Suprapubic skin (tissue), 4 donors: ENCODE data around the gene GPR135. TPM values are rescaled to one million over a fixed set of nuclear protein-coding genes. Genes with fewer than 3 reads are reported as not detected.
A peak's percentile ranks its signal among the peaks of the same experiment; 100 is the strongest.

Source experiments
- DNase-seq, 2 donors: peaks; one replicate each; pipeline ENCODE4 v3.0.0-alpha.2; 2019; ENCODE audit warnings: low spot score in 2 of 2
- H3K27ac ChIP-seq: fragments of 200-600 bp; sonication (generic); one replicate; pipeline ENCODE4 v1.5.1; 2019
- H3K27me3 ChIP-seq: fragments of 200-600 bp; sonication (generic); one replicate; pipeline ENCODE4 v1.5.1; 2019
- H3K36me3 ChIP-seq: fragments of 200-600 bp; sonication (generic); one replicate; pipeline ENCODE4 v1.5.1; 2019
- H3K4me1 ChIP-seq: fragments of 200-600 bp; sonication (generic); one replicate; pipeline ENCODE4 v1.5.1; 2019
- H3K4me3 ChIP-seq: fragments of 200-600 bp; sonication (generic); one replicate; pipeline ENCODE4 v1.5.1; 2019; ENCODE audit warnings: mild to moderate bottlenecking
- H3K9me3 ChIP-seq: fragments of 200-600 bp; sonication (generic); one replicate; pipeline ENCODE4 v1.5.1; 2019
- EP300 ChIP-seq: sonication (generic); formaldehyde crosslinking; IDR thresholded peaks from one replicate; pipeline ENCODE4 v1.6.1; 2017; ENCODE audit warnings: antibody characterized with exemption
- POLR2A ChIP-seq, 2 donors: fragments of 450-650 bp; IDR thresholded peaks; one replicate each; pipeline ENCODE4 v1.6.1; 2017; ENCODE audit warnings: antibody characterized with exemption in 2 of 2, mild to moderate bottlenecking in 2 of 2, moderate library complexity in 2 of 2
- POLR2AphosphoS5 ChIP-seq, 3 donors: sonication (generic); formaldehyde crosslinking; IDR thresholded peaks; one replicate each; pipeline ENCODE4 v1.6.1; 2017; ENCODE audit warnings: antibody characterized with exemption in 3 of 3
- WGBS: methylation state at CpG from one replicate; pipeline ENCODE4 v1.1.5; 2018; 5-methylcytosine and 5-hydroxymethylcytosine counted together
- total RNA-seq, 4 donors: library from RNA; depleted of rRNA; stranded (reverse); fragments of >200 nt; gene quantifications; one replicate each; pipeline ENCODE4 v1.1.0, GENCODE V29; 2016
- TF ChIP-seq, protein P1 (sequence below), 2 donors: fragments of 200-600 bp in 1 of 2; fragments of 450-650 bp in 1 of 2; sonication (generic) in 1 of 2; IDR thresholded peaks; one replicate each; pipeline ENCODE4 v1.5.1; 2016 to 2019; ENCODE audit warnings: antibody characterized with exemption in 2 of 2, mild to moderate bottlenecking in 1 of 2, moderate library complexity in 1 of 2

GPR135 gene
- total RNA-seq, 4 donors from 2014 or later: 1.3 to 5.9 (median 2.4) TPM

DNA sequence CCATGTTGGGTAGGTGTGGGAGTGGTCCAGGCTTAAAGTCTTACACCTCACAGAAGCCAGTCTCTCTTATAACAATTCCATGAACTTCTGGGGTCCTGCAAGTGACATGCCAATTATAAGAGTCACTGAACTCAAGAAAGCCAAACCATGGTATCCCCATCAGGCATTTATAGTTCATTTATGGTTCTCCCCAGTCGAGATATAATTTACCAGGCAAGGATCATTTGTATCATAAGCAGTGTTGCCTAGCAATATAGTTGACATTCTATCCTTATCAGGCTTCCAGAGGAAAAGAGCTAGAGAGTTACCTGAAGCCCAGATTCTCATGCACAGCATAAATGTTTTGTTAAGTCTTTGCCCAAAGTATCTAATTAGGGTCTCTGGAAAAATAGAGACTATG is 27.2 kb upstream of the GPR135 start:
- DNase-seq: no peak
- Histone ChIP-seq H3K4me3 (no peak overlapping the region), H3K9me3 (no peaks in the 10 kb centered on the region), H3K36me3 (peaks cover 70% of the 10 kb centered on the region), H3K4me1 (peaks cover 5% of the 10 kb centered on the region), H3K27ac (no peak overlapping the region), H3K27me3 (no peaks in the 10 kb centered on the region)
- no peak for TF ChIP-seq POLR2A (IDR thresholded peaks at IDR 0.05)
- TF ChIP-seq, protein P1, sequence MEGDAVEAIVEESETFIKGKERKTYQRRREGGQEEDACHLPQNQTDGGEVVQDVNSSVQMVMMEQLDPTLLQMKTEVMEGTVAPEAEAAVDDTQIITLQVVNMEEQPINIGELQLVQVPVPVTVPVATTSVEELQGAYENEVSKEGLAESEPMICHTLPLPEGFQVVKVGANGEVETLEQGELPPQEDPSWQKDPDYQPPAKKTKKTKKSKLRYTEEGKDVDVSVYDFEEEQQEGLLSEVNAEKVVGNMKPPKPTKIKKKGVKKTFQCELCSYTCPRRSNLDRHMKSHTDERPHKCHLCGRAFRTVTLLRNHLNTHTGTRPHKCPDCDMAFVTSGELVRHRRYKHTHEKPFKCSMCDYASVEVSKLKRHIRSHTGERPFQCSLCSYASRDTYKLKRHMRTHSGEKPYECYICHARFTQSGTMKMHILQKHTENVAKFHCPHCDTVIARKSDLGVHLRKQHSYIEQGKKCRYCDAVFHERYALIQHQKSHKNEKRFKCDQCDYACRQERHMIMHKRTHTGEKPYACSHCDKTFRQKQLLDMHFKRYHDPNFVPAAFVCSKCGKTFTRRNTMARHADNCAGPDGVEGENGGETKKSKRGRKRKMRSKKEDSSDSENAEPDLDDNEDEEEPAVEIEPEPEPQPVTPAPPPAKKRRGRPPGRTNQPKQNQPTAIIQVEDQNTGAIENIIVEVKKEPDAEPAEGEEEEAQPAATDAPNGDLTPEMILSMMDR (IDR thresholded peaks at IDR 0.05): no peak
- TF ChIP-seq POLR2AphosphoS5 (IDR thresholded peaks at IDR 0.05): no peak
- no peak for TF ChIP-seq EP300
- 90% methylated on average over 1 of the region's 1 CpG for whole genome bisulfite sequencing

DNA sequence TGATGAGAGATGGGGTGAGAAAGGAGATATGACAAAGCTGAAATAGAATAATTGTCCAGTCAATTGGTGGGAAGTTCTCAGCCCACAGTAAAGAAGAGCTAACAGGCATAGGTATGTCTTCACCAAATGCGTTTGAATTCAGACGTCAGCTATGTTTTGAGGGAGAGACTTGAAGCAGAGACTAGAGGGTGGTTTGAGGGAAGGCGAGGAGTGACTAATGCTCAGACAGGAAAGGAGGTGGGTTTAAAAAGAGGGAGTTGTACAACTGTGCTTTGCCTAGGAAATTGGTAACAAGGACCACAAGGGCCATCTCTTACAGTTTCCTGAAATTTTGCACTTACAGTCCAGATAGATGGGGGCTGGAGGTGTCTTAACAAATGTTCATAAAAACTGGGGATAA is 25.6 kb upstream of the GPR135 start:
- no peak overlapping the region for H3K4me3 ChIP-seq
- no peak for DNase-seq
- no peak overlapping the region for H3K27ac ChIP-seq
- no peaks in the 10 kb centered on the region for H3K9me3 ChIP-seq
- no peak for TF ChIP-seq POLR2AphosphoS5 (IDR thresholded peaks at IDR 0.05)
- TF ChIP-seq, protein P1 (IDR thresholded peaks at IDR 0.05): no peak
- peaks cover 61% of the 10 kb centered on the region for H3K36me3 ChIP-seq
- H3K27me3 ChIP-seq: no peaks in the 10 kb centered on the region
- H3K4me1 ChIP-seq: peaks cover 13% of the 10 kb centered on the region
- WGBS: 90% methylated on average over 3 of the region's 3 CpGs

DNA sequence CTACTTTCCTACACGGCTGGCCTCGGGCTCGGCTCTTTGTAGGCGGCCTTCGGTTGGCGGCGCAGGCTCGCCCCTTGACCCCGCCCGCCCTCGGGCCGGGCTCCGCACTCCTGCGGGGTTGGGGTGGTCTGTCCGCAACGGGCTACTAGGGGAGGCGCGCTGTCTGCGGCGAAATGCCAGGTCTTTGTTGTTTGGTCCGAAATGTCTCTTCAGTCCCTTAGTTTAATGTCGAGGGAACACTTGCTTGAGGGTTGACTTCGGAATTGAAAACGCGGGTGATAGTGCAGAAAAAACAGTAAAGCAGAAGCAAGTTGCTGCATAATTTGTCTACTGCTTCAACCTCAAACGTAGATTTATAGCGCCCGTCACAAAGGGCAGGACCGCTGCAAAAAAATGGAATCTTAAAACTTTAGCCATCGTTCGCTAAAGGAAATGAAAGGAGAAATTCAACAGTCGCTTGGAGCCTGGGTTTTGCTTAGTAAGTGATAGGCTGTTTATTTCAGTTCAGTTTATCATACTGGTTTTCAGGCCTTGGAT is 19.5 kb upstream of the GPR135 start:
- peaks cover 48% of the 10 kb centered on the region for H3K4me1 ChIP-seq
- 0% methylated on average over 13 of the region's 32 CpGs for WGBS
- TF ChIP-seq, protein P1 (IDR thresholded peaks at IDR 0.05): no peak
- no peak for TF ChIP-seq POLR2AphosphoS5 (IDR thresholded peaks at IDR 0.05)
- TF ChIP-seq POLR2A (IDR thresholded peaks at IDR 0.05): no peak
- peak overlapping the region; percentile 85 for H3K4me3 ChIP-seq
- no peaks in the 10 kb centered on the region for H3K27me3 ChIP-seq
- peaks cover 20% of the 10 kb centered on the region for H3K36me3 ChIP-seq
- DNase-seq: no peak
- peak overlapping the region; percentile 94 for H3K27ac ChIP-seq
- H3K9me3 ChIP-seq: no peaks in the 10 kb centered on the region

DNA sequence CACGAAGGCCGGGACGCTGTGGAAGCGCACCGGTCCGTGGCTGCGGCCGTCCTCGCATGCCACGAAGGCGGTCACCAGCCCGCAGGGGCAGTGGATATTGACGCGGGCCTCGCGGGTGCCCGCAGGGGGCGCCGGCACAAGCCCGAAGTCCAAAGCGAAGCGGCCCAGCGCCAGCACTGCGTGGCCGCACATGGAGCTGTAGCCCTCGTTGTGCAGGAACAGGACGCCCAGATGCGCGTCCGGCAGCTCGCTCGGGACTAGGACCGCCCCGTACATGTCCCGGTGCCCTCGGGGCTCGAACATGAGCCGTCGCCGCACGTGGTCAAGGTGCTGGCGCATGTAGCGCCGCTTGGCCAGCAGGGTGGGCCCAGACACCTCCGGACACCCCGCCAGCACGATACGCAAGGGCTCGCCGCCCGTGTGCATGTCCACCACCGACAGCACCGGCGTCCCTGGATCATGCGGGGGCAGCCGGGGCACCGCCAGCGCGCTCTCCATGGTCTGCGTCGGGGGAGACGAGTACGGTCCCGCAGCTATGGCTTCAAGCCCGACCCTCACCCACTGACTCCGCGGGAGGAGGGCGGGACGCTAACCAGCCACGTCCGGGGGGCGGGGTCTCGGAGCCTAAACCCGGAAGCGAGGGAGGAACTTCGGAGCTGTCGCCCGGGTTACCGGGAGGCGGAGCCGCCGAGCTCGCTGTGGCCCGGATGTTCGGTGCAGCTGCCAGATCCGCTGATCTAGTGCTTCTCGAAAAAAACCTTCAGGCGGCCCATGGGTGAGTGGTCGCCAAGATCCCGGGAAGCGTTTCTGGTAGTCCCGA is 18.8 kb upstream of the GPR135 start, which contains the start of the genes JKAMP and L3HYPDH:
JKAMP (plus strand) TSS at position 699 of the 820 bp plus-strand sequence; CDS start at position 772, 73 bp downstream.
L3HYPDH (minus strand) TSS at position 590 of the 820 bp plus-strand sequence; CDS start at position 498, 92 bp downstream.
- peaks cover 48% of the 10 kb centered on the region for H3K4me1 ChIP-seq
- WGBS: under 1% methylated on average over 28 of the region's 92 CpGs
- no peaks in the 10 kb centered on the region for H3K27me3 ChIP-seq
- H3K27ac ChIP-seq: peak within 1 kb of the TSS; percentile 94
- DNase-seq: peak; percentile 98
- no peaks in the 10 kb centered on the region for H3K9me3 ChIP-seq
- TF ChIP-seq, protein P1 (IDR thresholded peaks at IDR 0.05): peak; percentile 20 to 62
- TF ChIP-seq POLR2AphosphoS5 (IDR thresholded peaks at IDR 0.05): peak in 1 of 3 donors; percentile 26
- no peak for TF ChIP-seq EP300
- TF ChIP-seq POLR2A (IDR thresholded peaks at IDR 0.05): peak in 1 of 2 donors; percentile 6
- H3K4me3 ChIP-seq: peak within 1 kb of the TSS; percentile 85
- peaks cover 13% of the 10 kb centered on the region for H3K36me3 ChIP-seq

DNA sequence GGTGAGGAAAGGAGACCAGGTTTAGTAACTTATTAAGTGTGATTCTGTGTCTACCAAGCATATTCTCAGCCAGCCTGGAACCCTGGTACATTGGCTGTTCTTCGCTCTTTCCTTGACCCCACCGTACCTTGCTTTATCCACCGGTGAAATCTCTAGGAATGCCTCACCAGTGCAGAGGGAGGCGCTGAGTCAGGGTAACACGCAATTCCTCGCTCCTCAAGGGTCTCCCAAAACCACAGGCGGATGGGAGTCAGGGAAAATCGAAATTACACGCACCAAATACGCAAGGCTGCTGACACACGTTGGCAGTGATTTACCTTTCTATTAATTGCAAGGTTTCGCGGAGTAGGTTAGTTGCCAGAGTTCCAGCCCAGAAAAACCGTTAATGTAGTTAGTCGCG is 18.2 kb upstream of the GPR135 start:
- no peak for DNase-seq
- Histone ChIP-seq H3K27me3 (no peaks in the 10 kb centered on the region), H3K36me3 (peaks cover 7% of the 10 kb centered on the region), H3K27ac (peak overlapping the region; percentile 94), H3K9me3 (no peaks in the 10 kb centered on the region), H3K4me3 (peak overlapping the region; percentile 85), H3K4me1 (peaks cover 44% of the 10 kb centered on the region)
- TF ChIP-seq POLR2AphosphoS5 (IDR thresholded peaks at IDR 0.05) (no peak), EP300 (no peak), POLR2A (IDR thresholded peaks at IDR 0.05) (no peak)
- TF ChIP-seq, protein P1 (IDR thresholded peaks at IDR 0.05): no peak
- 2% methylated on average over 16 of the region's 16 CpGs for WGBS
